Activated CD8-positive, alpha-beta T cell treated with anti-CD3 and anti-CD28 coated beads for 36 hours (primary cell): ENCODE results near the gene TAF11L2. TPM values are rescaled to one million over a fixed set of nuclear protein-coding genes. Genes with fewer than 3 reads are reported as not detected.
"Not testable (repeated sequence)": the region's sequence is repeated elsewhere in the genome, so short reads cannot be mapped to it uniquely, and the experiment has no call there.

Experiments used
- ATAC-seq: fragments of 200-7000 bp; cut with Tn5 transposase; one replicate; pipeline ENCODE4 v1.10.0; 2021; ENCODE audit warnings: mild to moderate bottlenecking, moderate library complexity
- CTCF ChIA-PET: fragments of 350-600 bp; sonication (Branson Sonifier 250); formaldehyde crosslinking; loops from one replicate; lab custom pipeline; 2021; ENCODE audit warnings: antibody characterized with exemption; lab: Charles Lee
- POLR2A ChIA-PET: fragments of 350-600 bp; sonication (Branson Sonifier 250); formaldehyde crosslinking; loops from one replicate; lab custom pipeline; 2021; ENCODE audit warnings: antibody characterized with exemption; lab: Charles Lee
- DNase-seq: peaks from one replicate; pipeline ENCODE4 v3.0.0-alpha.2; 2020
- H3K27ac Mint-ChIP-seq: one replicate; pipeline ENCODE4 v1.8.0; 2021; ENCODE audit warnings: mild to moderate bottlenecking, mixed read lengths
- H3K27me3 Mint-ChIP-seq: one replicate; pipeline ENCODE4 v1.8.0; 2021; ENCODE audit warnings: mixed read lengths
- H3K36me3 Mint-ChIP-seq: one replicate; pipeline ENCODE4 v1.8.0; 2021; ENCODE audit warnings: low read depth, mixed read lengths
- H3K4me1 Mint-ChIP-seq: one replicate; pipeline ENCODE4 v1.8.0; 2021; ENCODE audit warnings: low read depth, mixed read lengths
- H3K4me3 Mint-ChIP-seq: one replicate; pipeline ENCODE4 v1.8.0; 2021; ENCODE audit warnings: mild to moderate bottlenecking, moderate library complexity, mixed read lengths
- H3K9me3 Mint-ChIP-seq: one replicate; pipeline ENCODE4 v1.8.0; 2021; ENCODE audit warnings: mixed read lengths
- CTCF ChIP-seq: fragments of 200-600 bp; IDR thresholded peaks from one replicate; pipeline ENCODE4 v1.8.0; 2022; ENCODE audit warnings: antibody characterized with exemption, mild to moderate bottlenecking
- intact Hi-C: fragments of 100-400 bp; cut with micrococcal nuclease; formaldehyde crosslinking; loops from one replicate; pipeline ENCODE4 v1.10.0; 2022
- total RNA-seq, 2 experiments: library from RNA; stranded (reverse); gene quantifications; one replicate each; pipeline ENCODE4 v1.2.3, GENCODE V29; 2021

Gene TAF11L2
- total RNA-seq = not detected

DNA sequence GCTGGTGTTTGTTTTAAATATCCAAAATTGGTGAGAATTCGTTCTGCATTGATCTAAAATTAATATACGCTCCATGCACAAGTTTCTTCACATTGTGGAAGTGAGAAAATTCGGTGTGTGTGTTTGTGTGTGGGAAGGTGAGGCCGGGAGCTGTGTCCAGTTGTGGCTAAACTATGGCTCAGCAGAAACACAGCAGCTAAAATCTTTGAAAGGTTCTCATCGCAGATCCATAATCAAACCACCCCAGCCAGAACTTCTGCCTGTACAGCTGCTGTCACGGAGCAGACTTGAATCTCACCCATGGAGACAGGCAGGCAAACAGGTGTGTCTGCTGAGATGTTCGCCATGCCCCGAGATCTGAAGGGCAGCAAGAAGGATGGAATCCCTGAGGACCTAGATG lies at the start of gene TAF11L2:
Gene TAF11L2 (plus strand): TSS at position 301 of the 400 bp plus-strand sequence.
- H3K27ac Mint-ChIP-seq, POLR2A ChIA-PET, H3K4me3 Mint-ChIP-seq, H3K27me3 Mint-ChIP-seq, intact Hi-C loops, CTCF ChIA-PET, H3K36me3 Mint-ChIP-seq, ATAC-seq, H3K4me1 Mint-ChIP-seq, DNase-seq, H3K9me3 Mint-ChIP-seq: not testable (repeated sequence)

DNA sequence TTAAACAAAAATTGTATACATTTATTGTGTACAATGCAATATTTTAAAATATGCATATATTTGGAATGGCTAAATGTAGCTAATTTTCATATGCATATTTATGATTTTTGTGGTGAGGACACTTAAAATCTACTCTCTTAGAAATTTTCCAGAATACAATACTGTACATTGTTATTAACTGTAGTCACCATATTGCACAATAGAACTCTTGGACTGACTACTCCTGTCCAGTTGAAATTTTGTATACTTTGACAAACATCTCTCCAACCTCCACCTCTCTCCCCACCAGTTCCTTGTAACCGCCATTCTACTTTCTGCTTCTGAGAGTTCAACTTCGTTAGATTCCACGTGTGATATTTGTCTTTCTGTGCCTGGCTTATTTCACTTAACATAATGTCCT lies 49.2 kb upstream of the TAF11L2 start:
- H3K36me3 Mint-ChIP-seq = no peaks in the 10 kb centered on the region
- no peaks in the 10 kb centered on the region for H3K4me1 Mint-ChIP-seq
- POLR2A ChIA-PET = no interaction called here
- no peaks in the 10 kb centered on the region for H3K27me3 Mint-ChIP-seq
- no peak overlapping the region for H3K4me3 Mint-ChIP-seq
- CTCF ChIA-PET = no interaction called here
- no peak for TF ChIP-seq CTCF
- no peak overlapping the region for H3K27ac Mint-ChIP-seq
- intact Hi-C loops = no loop called here
- H3K9me3 Mint-ChIP-seq = peaks cover 9% of the 10 kb centered on the region
- ATAC-seq (no peak), DNase-seq (no peak)

DNA sequence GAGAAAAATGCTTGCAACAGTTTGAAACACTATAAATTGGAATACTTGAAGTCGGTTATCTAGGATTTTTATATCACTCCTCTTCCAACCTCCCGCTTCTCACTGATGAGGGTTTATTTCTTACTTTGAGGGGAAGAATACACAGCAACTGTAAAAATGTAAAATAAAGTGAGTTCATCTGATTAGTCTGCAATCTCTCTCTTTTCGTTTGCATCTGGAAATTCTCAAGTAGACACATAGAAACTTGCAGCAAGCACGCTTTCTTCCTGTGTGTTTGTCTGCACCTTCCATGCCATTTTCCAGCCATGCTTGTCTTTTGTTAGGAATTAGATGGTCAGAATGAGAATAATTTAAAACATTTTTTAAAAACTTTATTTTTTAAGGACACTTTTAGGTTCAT lies 45.1 kb upstream of the TAF11L2 start:
- Mint-ChIP-seq H3K27ac (no peak overlapping the region), H3K4me3 (no peak overlapping the region), H3K27me3 (no peaks in the 10 kb centered on the region), H3K4me1 (no peaks in the 10 kb centered on the region), H3K9me3 (peaks cover 9% of the 10 kb centered on the region), H3K36me3 (no peaks in the 10 kb centered on the region)
- ATAC-seq (no peak), DNase-seq (no peak)
- POLR2A ChIA-PET = no interaction called here
- CTCF ChIA-PET = no interaction called here
- intact Hi-C loops = no loop called here
- TF ChIP-seq CTCF = no peak

GRCh38 chr5:17455942-17456341 lies 42.1 kb upstream of the TAF11L2 start:
- Mint-ChIP-seq H3K27ac (no peak overlapping the region), H3K27me3 (no peaks in the 10 kb centered on the region), H3K36me3 (no peaks in the 10 kb centered on the region), H3K4me3 (no peak overlapping the region), H3K4me1 (no peaks in the 10 kb centered on the region), H3K9me3 (peaks cover 8% of the 10 kb centered on the region)
- DNase-seq (no peak), ATAC-seq (no peak)
- ChIA-PET CTCF (no interaction called here), POLR2A (no interaction called here)
- intact Hi-C loops = no loop called here
- TF ChIP-seq CTCF = no peak

DNA sequence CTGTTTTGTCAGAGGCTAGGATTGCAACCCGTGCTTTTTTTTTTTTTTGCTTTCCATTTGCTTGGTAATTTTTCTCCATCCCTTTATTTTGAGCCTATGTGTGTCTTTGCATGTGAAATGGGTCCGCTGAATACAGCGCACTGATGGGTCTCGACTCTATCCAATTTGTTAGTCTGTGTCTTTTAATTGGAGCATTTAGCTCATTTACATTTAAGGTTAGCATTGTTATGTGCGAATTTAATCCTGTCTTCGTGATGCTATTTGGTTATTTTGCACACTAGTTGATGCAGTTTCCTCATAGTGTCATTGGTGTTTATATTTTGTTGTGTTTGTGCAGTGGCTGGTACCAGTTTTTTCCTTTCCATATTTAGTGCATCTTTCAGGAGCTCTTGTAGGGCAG lies 36.2 kb upstream of the TAF11L2 start:
- H3K36me3 Mint-ChIP-seq = no peaks in the 10 kb centered on the region
- no peaks in the 10 kb centered on the region for H3K4me1 Mint-ChIP-seq
- no peak for ATAC-seq
- H3K27ac Mint-ChIP-seq = no peak overlapping the region
- ChIA-PET POLR2A (no interaction called here), CTCF (no interaction called here)
- no peak overlapping the region for H3K4me3 Mint-ChIP-seq
- no peak for DNase-seq
- TF ChIP-seq CTCF = no peak
- intact Hi-C loops = no loop called here
- no peaks in the 10 kb centered on the region for H3K27me3 Mint-ChIP-seq
- H3K9me3 Mint-ChIP-seq = peaks cover 20% of the 10 kb centered on the region

DNA sequence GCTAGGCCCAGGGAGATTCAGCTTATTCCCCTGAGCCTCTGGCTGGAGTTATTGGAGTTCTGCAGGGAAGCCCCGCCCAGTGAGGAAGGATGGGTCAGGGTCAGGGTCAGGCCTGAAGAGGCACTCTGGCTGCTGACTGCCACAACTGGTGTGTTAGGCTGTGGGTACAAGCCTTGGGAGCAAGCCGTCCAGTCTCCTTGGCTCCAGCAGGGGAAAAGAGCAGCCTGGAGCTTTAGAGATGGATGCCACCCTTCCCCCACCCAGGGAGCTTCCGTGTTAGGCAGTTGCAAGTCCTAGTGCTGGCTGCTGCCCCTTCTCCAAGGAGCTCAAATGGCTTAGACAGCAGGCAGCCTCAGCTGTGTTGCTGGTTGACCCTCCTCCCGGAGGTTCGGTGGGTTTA lies 34.4 kb upstream of the TAF11L2 start:
- no peaks in the 10 kb centered on the region for H3K4me1 Mint-ChIP-seq
- DNase-seq (no peak), ATAC-seq (no peak)
- POLR2A ChIA-PET = no interaction called here
- H3K4me3 Mint-ChIP-seq = no peak overlapping the region
- no peaks in the 10 kb centered on the region for H3K27me3 Mint-ChIP-seq
- no peak overlapping the region for H3K27ac Mint-ChIP-seq
- CTCF ChIA-PET = no interaction called here
- H3K36me3 Mint-ChIP-seq = no peaks in the 10 kb centered on the region
- peaks cover 19% of the 10 kb centered on the region for H3K9me3 Mint-ChIP-seq
- intact Hi-C loops = no loop called here
- TF ChIP-seq CTCF = no peak
